H9 (cell line): ENCODE measurements around the gene GRIK4. TPM values are rescaled to one million over a fixed set of nuclear protein-coding genes. Genes with fewer than 3 reads are reported as not detected.

Experiments
- DNase-seq: peaks from one replicate; pipeline ENCODE4 v3.0.0-alpha.2; 2017
- H2AFZ ChIP-seq: one replicate; pipeline ENCODE4 v1.6.1; 2013; ENCODE audit warnings: mild to moderate bottlenecking, low read length, control low read depth, moderate library complexity
- H2AK5ac ChIP-seq: 2 replicates; pipeline ENCODE4 v1.6.1; 2013; ENCODE audit warnings: low read length, control low read depth, mixed read lengths; ENCODE audit not compliant: insufficient read length
- H2BK120ac ChIP-seq: one replicate; pipeline ENCODE4 v1.6.1; 2013; ENCODE audit warnings: low read depth, mild to moderate bottlenecking, low read length, control low read depth, inconsistent platforms; ENCODE audit not compliant: poor library complexity, severe bottlenecking
- H2BK12ac ChIP-seq: 2 replicates; pipeline ENCODE4 v1.6.1; 2013; ENCODE audit warnings: low read length, control low read depth, mixed read lengths, low read depth; ENCODE audit not compliant: insufficient read length
- H2BK15ac ChIP-seq: 2 replicates; pipeline ENCODE4 v1.6.1; 2013; ENCODE audit warnings: low read depth, low read length, control low read depth
- H2BK20ac ChIP-seq: one replicate; pipeline ENCODE4 v1.6.1; 2013; ENCODE audit warnings: low read depth, mild to moderate bottlenecking, low read length, control low read depth, inconsistent platforms; ENCODE audit not compliant: poor library complexity, severe bottlenecking
- H2BK5ac ChIP-seq: 2 replicates; pipeline ENCODE4 v1.6.1; 2013; ENCODE audit warnings: low read length, control low read depth, mixed read lengths; ENCODE audit not compliant: insufficient read length
- H3K14ac ChIP-seq: 2 replicates; pipeline ENCODE4 v1.6.1; 2013; ENCODE audit warnings: low read length, control low read depth; ENCODE audit not compliant: insufficient read depth
- H3K18ac ChIP-seq: 2 replicates; pipeline ENCODE4 v1.6.1; 2013; ENCODE audit warnings: low read depth, mild to moderate bottlenecking, mixed read lengths, low read length, control low read depth; ENCODE audit not compliant: insufficient read length
- H3K23ac ChIP-seq: 2 replicates; pipeline ENCODE4 v1.6.1; 2013; ENCODE audit warnings: low read length, control low read depth, mixed read lengths, low read depth; ENCODE audit not compliant: insufficient read length
- H3K23me2 ChIP-seq: 2 replicates; pipeline ENCODE4 v1.6.1; 2013; ENCODE audit warnings: low read depth, mild to moderate bottlenecking, mixed read lengths, low read length, control low read depth; ENCODE audit not compliant: insufficient read length, poor library complexity, severe bottlenecking
- H3K27ac ChIP-seq: 2 replicates; pipeline ENCODE4 v1.5.1; 2013; ENCODE audit warnings: low read length, control low read depth, mixed read lengths, low read depth; ENCODE audit not compliant: insufficient read length
- H3K27me3 ChIP-seq: 2 replicates; pipeline ENCODE4 v1.6.1; 2013; ENCODE audit warnings: low read length, control low read depth, inconsistent platforms; ENCODE audit not compliant: insufficient read depth
- H3K4ac ChIP-seq: 2 replicates; pipeline ENCODE4 v1.6.1; 2013; ENCODE audit warnings: low read depth, mild to moderate bottlenecking, control low read depth, inconsistent platforms, low read length, moderate library complexity
- H3K4me1 ChIP-seq: 2 replicates; pipeline ENCODE4 v1.6.1; 2013; ENCODE audit warnings: low read length, control low read depth, inconsistent platforms; ENCODE audit not compliant: insufficient read depth
- H3K4me2 ChIP-seq: 2 replicates; pipeline ENCODE4 v1.6.1; 2013; ENCODE audit warnings: low read length, control low read depth, mixed read lengths; ENCODE audit not compliant: insufficient read length, insufficient read depth
- H3K56ac ChIP-seq: 2 replicates; pipeline ENCODE4 v1.6.1; 2013; ENCODE audit warnings: low read depth, mild to moderate bottlenecking, mixed read lengths, low read length, control low read depth; ENCODE audit not compliant: insufficient read length
- H3K79me1 ChIP-seq: 2 replicates; pipeline ENCODE4 v1.6.1; 2013; ENCODE audit warnings: low read depth, mild to moderate bottlenecking, moderate library complexity, low read length, control low read depth, inconsistent platforms; ENCODE audit not compliant: insufficient read depth, poor library complexity, severe bottlenecking
- H3K79me2 ChIP-seq: 2 replicates; pipeline ENCODE4 v1.6.1; 2013; ENCODE audit warnings: low read length, control low read depth, inconsistent platforms; ENCODE audit not compliant: insufficient read depth
- H3K9ac ChIP-seq: 2 replicates; pipeline ENCODE4 v1.6.1; 2013; ENCODE audit warnings: low read length, control low read depth, mixed read lengths; ENCODE audit not compliant: insufficient read length; ENCODE audit errors: extremely low read depth
- H3K9me3 ChIP-seq: one replicate; pipeline ENCODE4 v1.6.1; 2013; ENCODE audit warnings: low read depth, low read length, inconsistent platforms; ENCODE audit not compliant: control insufficient read depth
- H3T11ph ChIP-seq: one replicate; pipeline ENCODE4 v1.6.1; 2013; ENCODE audit warnings: mild to moderate bottlenecking, low read length, control low read depth, inconsistent platforms
- H4K20me1 ChIP-seq: one replicate; pipeline ENCODE4 v1.6.1; 2013; ENCODE audit not compliant: control insufficient read depth, insufficient read length, insufficient read depth
- H4K5ac ChIP-seq: 2 replicates; pipeline ENCODE4 v1.6.1; 2013; ENCODE audit warnings: low read depth, mild to moderate bottlenecking, mixed read lengths, low read length, control low read depth; ENCODE audit not compliant: insufficient read length
- H4K8ac ChIP-seq: replicated peaks from 2 replicates; pipeline ENCODE4 v1.6.1; 2013; ENCODE audit warnings: low read length, control low read depth, mixed read lengths, low read depth; ENCODE audit not compliant: insufficient read length
- H4K91ac ChIP-seq: 2 replicates; pipeline ENCODE4 v1.6.1; 2013; ENCODE audit warnings: low read depth, mild to moderate bottlenecking, moderate library complexity, mixed read lengths, low read length, control low read depth; ENCODE audit not compliant: insufficient read length
- H3K27ac Mint-ChIP-seq, 3 experiments: 2 replicates in 2 of 3; 3 replicates in 1 of 3; pipeline ENCODE4 v1.8.0; 2020 to 2021; ENCODE audit warnings: mixed read lengths in 3 of 3, mild to moderate bottlenecking in 1 of 3, moderate library complexity in 1 of 3
- H3K27me3 Mint-ChIP-seq: 2 replicates; pipeline ENCODE4 v1.8.0; 2021; ENCODE audit warnings: low read depth, mild to moderate bottlenecking, moderate library complexity, mixed read lengths
- H3K36me3 Mint-ChIP-seq, 3 experiments: 2 replicates in 2 of 3; 3 replicates in 1 of 3; pipeline ENCODE4 v1.8.0; 2020 to 2021; ENCODE audit warnings: low read depth in 3 of 3, mixed read lengths in 3 of 3; ENCODE audit not compliant: insufficient read depth in 1 of 3
- H3K4me1 Mint-ChIP-seq, 2 experiments: 2 replicates each; pipeline ENCODE4 v1.8.0; 2020; ENCODE audit warnings: mixed read lengths in 2 of 2
- H3K4me3 Mint-ChIP-seq, 2 experiments: 2 replicates in 1 of 2; 3 replicates in 1 of 2; pipeline ENCODE4 v1.8.0; 2020 to 2021; ENCODE audit warnings: mild to moderate bottlenecking in 2 of 2, mixed read lengths in 2 of 2, moderate library complexity in 1 of 2
- H3K9me3 Mint-ChIP-seq, 2 experiments: 2 replicates in 1 of 2; 3 replicates in 1 of 2; pipeline ENCODE4 v1.8.0; 2020; ENCODE audit warnings: mild to moderate bottlenecking in 2 of 2, mixed read lengths in 2 of 2, moderate library complexity in 1 of 2
- WGBS: extraction: QIAGEN DNeasy Blood & Tissue Kit; methylation state at CpG from one replicate; pipeline ENCODE4 v1.1.7; 2013; ENCODE audit warnings: missing lambda C conversion rate, low lambda C conversion rate, mixed read lengths; ENCODE audit not compliant: insufficient read length; ENCODE audit errors: extremely low coverage; 5-methylcytosine and 5-hydroxymethylcytosine counted together
- total RNA-seq: library from RNA; stranded (reverse); gene quantifications from 2 replicates; pipeline ENCODE4 v1.2.1, GENCODE V29; 2021
- TF ChIP-seq, protein P1 (sequence below): fragments of 200-600 bp; sonication (generic); conservative IDR thresholded peaks from 3 replicates; pipeline ENCODE4 v1.8.0; 2021; ENCODE audit warnings: antibody characterized with exemption, mild to moderate bottlenecking

GRIK4 gene
- total RNA-seq, 1 experiment from 2014 or later: 2.3 TPM

DNA sequence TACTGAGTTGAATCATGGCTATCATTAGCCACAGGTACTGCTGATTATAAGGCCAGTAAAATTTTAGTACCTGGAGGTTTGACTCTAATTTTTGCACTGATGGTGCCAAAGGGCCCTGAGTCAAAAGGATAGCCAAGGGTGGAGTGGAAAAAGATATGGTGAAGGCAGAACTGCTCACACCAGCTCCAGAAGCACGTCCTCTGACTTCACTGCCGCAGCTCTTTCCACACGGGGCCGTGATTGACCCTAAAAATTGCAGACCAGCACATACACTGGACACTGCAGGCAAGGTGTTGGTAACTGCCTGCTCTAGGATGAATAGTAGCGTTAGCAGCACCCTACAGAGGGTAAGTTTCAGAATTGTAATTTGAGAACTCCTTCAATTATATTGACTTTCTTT lies 25.4 kb upstream of the GRIK4 start:
- Histone ChIP-seq H3K23me2 (no peaks in the 10 kb centered on the region), H2AK5ac (no peak overlapping the region), H4K8ac (no peak overlapping the region), H2BK12ac (no peak overlapping the region), H2BK15ac (no peak overlapping the region), H3K27me3 (no peaks in the 10 kb centered on the region), H2BK120ac (no peak overlapping the region), H3K14ac (no peak overlapping the region), H3K4me2 (no peak overlapping the region), H3T11ph (no peak overlapping the region), H3K56ac (no peak overlapping the region), H3K4me1 (peaks cover 2% of the 10 kb centered on the region; the same call in 1 of the 2 replicates), H3K27ac (no peak overlapping the region), H4K91ac (no peak overlapping the region), H4K20me1 (no peaks in the 10 kb centered on the region), H3K23ac (no peak overlapping the region), H3K79me2 (no peaks in the 10 kb centered on the region), H3K9me3 (no peaks in the 10 kb centered on the region), H2BK5ac (no peak overlapping the region), H3K18ac (no peak overlapping the region), H4K5ac (no peak overlapping the region), H3K4ac (no peak overlapping the region), H2BK20ac (no peak overlapping the region), H2AFZ (no peak overlapping the region), H3K9ac (no peak overlapping the region), H3K79me1 (no peaks in the 10 kb centered on the region)
- TF ChIP-seq, protein P1, sequence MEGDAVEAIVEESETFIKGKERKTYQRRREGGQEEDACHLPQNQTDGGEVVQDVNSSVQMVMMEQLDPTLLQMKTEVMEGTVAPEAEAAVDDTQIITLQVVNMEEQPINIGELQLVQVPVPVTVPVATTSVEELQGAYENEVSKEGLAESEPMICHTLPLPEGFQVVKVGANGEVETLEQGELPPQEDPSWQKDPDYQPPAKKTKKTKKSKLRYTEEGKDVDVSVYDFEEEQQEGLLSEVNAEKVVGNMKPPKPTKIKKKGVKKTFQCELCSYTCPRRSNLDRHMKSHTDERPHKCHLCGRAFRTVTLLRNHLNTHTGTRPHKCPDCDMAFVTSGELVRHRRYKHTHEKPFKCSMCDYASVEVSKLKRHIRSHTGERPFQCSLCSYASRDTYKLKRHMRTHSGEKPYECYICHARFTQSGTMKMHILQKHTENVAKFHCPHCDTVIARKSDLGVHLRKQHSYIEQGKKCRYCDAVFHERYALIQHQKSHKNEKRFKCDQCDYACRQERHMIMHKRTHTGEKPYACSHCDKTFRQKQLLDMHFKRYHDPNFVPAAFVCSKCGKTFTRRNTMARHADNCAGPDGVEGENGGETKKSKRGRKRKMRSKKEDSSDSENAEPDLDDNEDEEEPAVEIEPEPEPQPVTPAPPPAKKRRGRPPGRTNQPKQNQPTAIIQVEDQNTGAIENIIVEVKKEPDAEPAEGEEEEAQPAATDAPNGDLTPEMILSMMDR: no peak
- no peak for DNase-seq
- Mint-ChIP-seq H3K9me3 (no peaks in the 10 kb centered on the region), H3K27ac (no peak overlapping the region), H3K27me3 (no peaks in the 10 kb centered on the region), H3K4me1 (no peaks in the 10 kb centered on the region), H3K4me3 (no peak overlapping the region), H3K36me3 (peaks cover 14 to 36% (median 29%) of the 10 kb centered on the region in 3 experiments; a peak in 6 of 7 replicates)
- no CpG with 5 or more reads among the region's 5 CpGs for WGBS
